ENCODE measurements around the gene RNPS1. TPM values are rescaled to one million over a fixed set of nuclear protein-coding genes. Genes with fewer than 3 reads are reported as not detected.

The RNPS1 gene
- total and polyA plus RNA-seq, 2 donors (not counting 1 experiment from before 2014, with no cell fraction given): 209 to 265 TPM

GRCh38 chr16:2213817-2214718 is 53.9 kb downstream of the RNPS1 start:
- Histone ChIP-seq H2AFZ (ENCODE audit: insufficient read depth, low read depth, low read length, poor library complexity, severe bottlenecking) (peak overlapping the region; percentile 79), H3K9ac (ENCODE audit: low read length) (peak overlapping the region; percentile 72), H3K27me3 (replicated peaks in 1 of 4; ENCODE audit: control extremely low read depth in 1 of 4, control insufficient read depth in 3 of 4, insufficient read depth in 4 of 4, low read length in 3 of 4) (no peaks in the 10 kb centered on the region), H3K79me2 (ENCODE audit: control insufficient read depth, insufficient read depth, low read length) (peaks cover 6% of the 10 kb centered on the region), H3K9me3 (ENCODE audit: control extremely low read depth in 1 of 3, control insufficient read depth in 2 of 3, insufficient read depth in 1 of 3, low read length in 2 of 3) (no peaks in the 10 kb centered on the region), H3K36me3 (replicated peaks in 1 of 2; ENCODE audit: control extremely low read depth in 1 of 2, control insufficient read depth in 1 of 2, extremely low read depth in 1 of 2, insufficient read depth in 2 of 2, low read length in 1 of 2) (peaks cover 0 to 14% of the 10 kb centered on the region in 2 experiments), H3K4me2 (replicated peaks; ENCODE audit: low read depth, low read length, poor library complexity, severe bottlenecking) (peak overlapping the region; percentile 97), H4K20me1 (ENCODE audit: control insufficient read depth, insufficient read depth, low read length, poor library complexity, severe bottlenecking) (peaks cover 11% of the 10 kb centered on the region), H3K4me1 (ENCODE audit: control insufficient read depth in 2 of 2, insufficient read depth in 2 of 2, low read length in 2 of 2) (peaks cover 10 to 18% of the 10 kb centered on the region in 2 donors), H3K27ac (ENCODE audit: low read length in 2 of 2) (no peak overlapping the region), H3K4me3 (ENCODE audit: control extremely low read depth in 1 of 5, extremely low read depth in 1 of 5, insufficient read depth in 1 of 5, low read depth in 2 of 5, low read length in 4 of 5) (peak overlapping the region; percentile 17 to 69 (median 57))
- TF ChIP-seq, protein P1, sequence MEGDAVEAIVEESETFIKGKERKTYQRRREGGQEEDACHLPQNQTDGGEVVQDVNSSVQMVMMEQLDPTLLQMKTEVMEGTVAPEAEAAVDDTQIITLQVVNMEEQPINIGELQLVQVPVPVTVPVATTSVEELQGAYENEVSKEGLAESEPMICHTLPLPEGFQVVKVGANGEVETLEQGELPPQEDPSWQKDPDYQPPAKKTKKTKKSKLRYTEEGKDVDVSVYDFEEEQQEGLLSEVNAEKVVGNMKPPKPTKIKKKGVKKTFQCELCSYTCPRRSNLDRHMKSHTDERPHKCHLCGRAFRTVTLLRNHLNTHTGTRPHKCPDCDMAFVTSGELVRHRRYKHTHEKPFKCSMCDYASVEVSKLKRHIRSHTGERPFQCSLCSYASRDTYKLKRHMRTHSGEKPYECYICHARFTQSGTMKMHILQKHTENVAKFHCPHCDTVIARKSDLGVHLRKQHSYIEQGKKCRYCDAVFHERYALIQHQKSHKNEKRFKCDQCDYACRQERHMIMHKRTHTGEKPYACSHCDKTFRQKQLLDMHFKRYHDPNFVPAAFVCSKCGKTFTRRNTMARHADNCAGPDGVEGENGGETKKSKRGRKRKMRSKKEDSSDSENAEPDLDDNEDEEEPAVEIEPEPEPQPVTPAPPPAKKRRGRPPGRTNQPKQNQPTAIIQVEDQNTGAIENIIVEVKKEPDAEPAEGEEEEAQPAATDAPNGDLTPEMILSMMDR (IDR thresholded peaks at IDR 0.05): no peak
- TF ChIP-seq EZH2 (IDR thresholded peaks at IDR 0.05; ENCODE audit: borderline replicate concordance, insufficient read depth, low read depth, low read length, poor library complexity, severe bottlenecking): no peak
- Mint-ChIP-seq H3K4me3 (peak overlapping the region; percentile 78), H3K27ac (no peak overlapping the region), H3K4me1 (peaks cover 16% of the 10 kb centered on the region), H3K9me3 (ENCODE audit: insufficient read depth) (no peaks in the 10 kb centered on the region), H3K27me3 (no peaks in the 10 kb centered on the region)
- POLR2A ChIA-PET: interaction anchor here (0.7 to 1.7 kb wide), 3 partner anchors 7 to 59 kb away, joined by 4 to 7 read pairs (median 4); partner anchors contain the start of gene TRAF7
- WGBS (ENCODE audit: insufficient coverage): 2% methylated on average over 98 of the region's 98 CpGs
- intact Hi-C loops (cut with micrococcal nuclease): loop anchor here (2.0 kb wide), 2 partner anchors 55 to 59 kb away; partner anchors contain the start of genes RNPS1 and TRAF7
- ATAC-seq (ENCODE audit: low read depth): no peak
- CTCF ChIA-PET: interaction anchor here (0.7 kb wide), 2 partner anchors 19 to 35 kb away, joined by 3 to 4 read pairs; no protein-coding TSS in a partner anchor
- DNase-seq: no peak

Measured in B cell (primary cell).